Measurements from ENCODE around the gene PTPA. TPM values are rescaled to one million over a fixed set of nuclear protein-coding genes. Genes with fewer than 3 reads are reported as not detected.
"Not testable (repeated sequence)": the region's sequence is repeated elsewhere in the genome, so short reads cannot be mapped to it uniquely, and the experiment has no call there.

PTPA gene
- total RNA-seq, 1 donor, result 136 TPM

DNA sequence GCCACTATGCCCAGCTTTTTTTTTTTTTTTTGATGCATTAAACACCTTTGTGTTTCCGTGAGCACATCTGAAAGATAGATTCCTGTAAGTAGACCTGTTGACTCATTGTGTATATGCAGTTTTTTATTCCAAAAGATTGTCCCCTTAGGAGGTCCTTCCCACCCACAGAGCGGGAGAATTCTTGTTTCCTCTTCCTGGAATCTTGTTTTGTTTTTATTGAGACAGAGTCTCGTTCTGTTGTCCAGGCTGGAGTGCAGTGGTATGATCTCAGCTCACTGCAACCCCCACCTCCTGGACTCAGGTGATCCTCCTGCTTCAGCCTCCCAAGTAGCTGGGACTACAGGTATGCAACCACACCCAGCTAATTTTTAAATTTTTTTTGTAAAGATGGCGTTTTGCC is 7.6 kb downstream of the PTPA start:
- no peak overlapping the region for H3K4me3 ChIP-seq (ENCODE audit: low read depth, low read length)
- no peak for DNase-seq (ENCODE audit: low read depth)
- no peak for TF ChIP-seq CTCF (IDR thresholded peaks at IDR 0.05; ENCODE audit: insufficient read depth, low read depth, low read length)

DNA sequence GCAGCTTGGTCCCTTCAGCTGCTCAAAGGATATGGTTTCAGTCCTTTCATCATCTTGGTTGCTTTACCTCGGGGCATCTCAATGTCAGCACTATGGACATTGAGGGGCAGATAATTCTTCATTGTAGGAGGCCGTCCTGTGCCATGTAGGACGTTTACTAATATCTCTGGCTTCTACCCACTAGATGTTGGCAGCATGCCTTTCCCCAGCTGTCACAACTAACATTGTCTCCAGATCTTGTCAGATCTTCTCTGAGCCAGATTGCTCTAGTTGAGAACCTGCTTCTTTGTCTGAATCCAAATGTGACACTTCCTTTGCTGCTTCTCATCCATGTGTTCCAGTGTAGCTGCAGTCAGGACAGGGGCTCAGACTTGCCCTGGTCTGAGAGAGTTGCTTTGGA is 10.3 kb downstream of the PTPA start:
- no peak for DNase-seq (ENCODE audit: low read depth)
- no peak overlapping the region for H3K4me3 ChIP-seq (ENCODE audit: low read depth, low read length)
- TF ChIP-seq CTCF (IDR thresholded peaks at IDR 0.05; ENCODE audit: insufficient read depth, low read depth, low read length), result no peak

GRCh38 chr9:129122133-129122532 is 10.9 kb downstream of the PTPA start:
- DNase-seq (ENCODE audit: low read depth), result no peak
- H3K4me3 ChIP-seq (ENCODE audit: low read depth, low read length), result no peak overlapping the region
- no peak for TF ChIP-seq CTCF (IDR thresholded peaks at IDR 0.05; ENCODE audit: insufficient read depth, low read depth, low read length)

- not testable (repeated sequence) for H3K4me3 ChIP-seq (ENCODE audit: low read depth, low read length); DNase-seq (ENCODE audit: low read depth)
Observed at GRCh38 chr9:129122976-129123375, 11.8 kb downstream of the PTPA start.

- no peak overlapping the region for H3K4me3 ChIP-seq (ENCODE audit: low read depth, low read length)
- TF ChIP-seq CTCF (IDR thresholded peaks at IDR 0.05; ENCODE audit: insufficient read depth, low read depth, low read length), result no peak
- DNase-seq (ENCODE audit: low read depth), result no peak
Observed at GRCh38 chr9:129124506-129125069, 13.4 kb downstream of the PTPA start.

- no peak overlapping the region for H3K4me3 ChIP-seq (ENCODE audit: low read depth, low read length)
- DNase-seq (ENCODE audit: low read depth), result peak; percentile 83
- no peak for TF ChIP-seq CTCF (IDR thresholded peaks at IDR 0.05; ENCODE audit: insufficient read depth, low read depth, low read length)
Observed at GRCh38 chr9:129125478-129125877, 14.3 kb downstream of the PTPA start.

DNA sequence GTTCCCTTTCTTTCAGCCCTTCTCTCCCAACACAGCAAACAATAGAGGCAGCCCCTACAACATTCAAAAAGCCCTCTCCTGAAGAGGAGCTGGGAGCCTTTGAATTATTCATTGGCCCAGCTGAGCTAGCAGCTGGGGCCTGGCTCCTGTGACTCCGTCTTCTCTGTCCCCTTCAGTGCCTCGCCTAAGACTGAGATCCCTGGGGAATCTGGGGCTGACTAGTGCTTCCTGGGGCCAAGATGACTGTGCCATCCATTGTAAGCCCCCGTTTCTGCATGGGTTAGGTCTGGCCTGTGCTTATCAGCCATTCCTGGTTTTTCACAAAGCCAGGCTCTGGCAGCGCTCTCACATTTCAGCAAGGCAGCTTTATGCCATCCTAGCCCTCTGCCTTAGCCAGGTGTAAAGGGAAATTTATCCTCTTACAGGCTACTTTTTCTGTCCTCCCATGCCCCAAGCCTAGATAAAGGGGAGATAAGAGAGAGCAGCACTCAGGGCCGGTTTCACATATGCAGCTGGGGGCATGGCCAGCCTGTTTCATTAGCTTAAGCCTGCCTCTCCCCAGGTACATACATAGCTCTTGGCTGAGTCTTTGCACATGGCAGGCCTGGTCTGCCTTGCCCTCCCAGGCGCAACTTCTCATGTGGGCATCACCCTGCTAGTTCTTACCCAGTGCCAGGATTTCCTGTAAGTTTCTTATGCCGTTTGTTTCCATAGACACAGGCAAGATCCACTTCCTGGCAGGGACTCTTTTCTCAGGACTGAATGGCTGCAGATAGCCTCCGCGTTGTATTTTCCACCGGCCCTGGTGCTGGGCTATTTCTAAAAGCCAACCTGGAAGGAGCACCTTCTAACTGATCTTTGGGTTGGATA is 15.8 kb downstream of the PTPA start:
- no peak for DNase-seq (ENCODE audit: low read depth)
- no peak overlapping the region for H3K4me3 ChIP-seq (ENCODE audit: low read depth, low read length)
- TF ChIP-seq CTCF (IDR thresholded peaks at IDR 0.05; ENCODE audit: insufficient read depth, low read depth, low read length), result no peak

Data from fibroblast of villous mesenchyme (primary cell).